Measurements from ENCODE around the gene TMEM60. TPM values are rescaled to one million over a fixed set of nuclear protein-coding genes. Genes with fewer than 3 reads are reported as not detected.

The TMEM60 gene
- total RNA-seq, 1 experiment from 2014 or later = 37.0 TPM

GRCh38 chr7:77782383-77782782 lies 15.9 kb downstream of the TMEM60 start:
- DNase-seq (ENCODE audit: extremely low read depth, low read depth) = no peak

GRCh38 chr7:77778535-77778934 lies 19.7 kb downstream of the TMEM60 start:
- DNase-seq (ENCODE audit: extremely low read depth, low read depth) = no peak

DNA sequence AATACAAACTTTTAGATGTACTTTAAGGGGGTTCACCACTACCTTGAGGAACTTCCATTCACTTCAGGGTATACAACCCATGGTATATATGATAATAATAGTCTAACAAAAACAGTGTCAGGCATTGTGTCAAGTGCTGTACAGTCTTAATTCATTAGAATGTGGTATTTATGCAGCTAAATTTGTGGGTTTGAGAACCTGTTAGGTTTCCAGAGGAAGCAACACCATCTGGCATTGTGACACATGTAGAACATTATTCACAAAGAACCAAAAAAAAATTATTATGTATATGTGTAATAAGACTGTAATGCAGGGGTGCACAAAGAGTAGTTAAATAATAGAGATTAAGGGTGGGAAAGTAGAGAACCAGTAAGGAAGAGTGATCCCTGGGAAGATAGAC lies 26.3 kb downstream of the TMEM60 start:
- no peak for DNase-seq (ENCODE audit: extremely low read depth, low read depth)

DNA sequence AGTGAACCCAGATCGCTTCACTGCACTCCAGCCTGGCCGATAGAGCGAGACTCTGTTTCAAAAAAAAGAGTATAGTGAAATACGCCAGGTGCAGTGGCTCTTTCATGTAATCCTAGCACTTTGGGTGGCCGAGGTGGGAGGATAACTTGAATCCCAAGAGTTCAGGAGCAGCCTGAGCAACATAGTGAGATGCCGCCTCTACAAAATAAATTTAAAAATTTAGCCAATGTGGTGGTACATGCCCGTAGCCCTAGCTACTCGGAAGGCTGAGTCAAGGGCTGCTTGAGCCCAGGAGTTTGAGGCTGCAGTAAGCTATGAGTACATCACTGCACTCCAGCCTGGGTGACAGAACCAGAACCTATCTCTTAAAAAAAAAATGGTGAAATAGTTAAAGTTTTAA lies 27.9 kb downstream of the TMEM60 start:
- no peak for DNase-seq (ENCODE audit: extremely low read depth, low read depth)

DNA sequence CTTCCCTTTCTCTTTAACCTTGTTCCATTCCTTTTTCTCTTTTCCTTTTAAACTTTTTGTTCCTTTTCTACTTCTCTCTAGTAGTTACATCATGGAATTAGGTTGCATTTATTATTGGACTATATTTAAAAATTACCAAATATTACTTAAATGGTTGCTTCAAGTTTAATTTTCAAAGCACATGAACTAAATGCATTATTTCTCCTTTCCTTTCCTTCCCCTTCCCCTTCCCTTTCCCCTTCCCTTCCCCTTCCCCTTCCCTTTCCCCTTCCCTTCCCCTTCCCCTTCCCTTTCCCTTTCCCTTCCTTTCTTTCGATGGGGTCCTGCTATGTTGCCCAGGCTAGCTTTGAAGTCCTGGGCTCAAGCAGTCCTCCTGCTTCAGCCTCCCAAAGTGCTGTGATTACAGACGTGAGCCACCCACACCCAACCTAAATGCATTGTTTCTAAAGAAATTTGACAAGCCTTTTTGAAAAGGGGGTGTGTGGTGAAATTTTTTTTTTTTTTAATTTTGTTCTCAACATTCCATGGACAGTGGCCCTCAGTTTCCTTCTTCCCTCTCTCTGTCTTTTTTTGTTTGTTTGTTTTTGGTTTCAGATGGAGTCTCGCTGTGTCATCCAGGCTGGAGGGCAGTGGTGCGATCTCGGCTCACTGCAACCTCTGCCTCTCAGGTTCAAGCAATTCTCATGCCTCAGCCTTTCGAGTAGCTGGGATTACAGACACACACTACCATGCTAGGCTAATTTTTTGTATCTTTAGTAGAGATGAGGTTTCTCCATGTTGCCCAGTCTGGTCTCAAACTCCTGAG lies 31.2 kb downstream of the TMEM60 start:
- DNase-seq (ENCODE audit: extremely low read depth, low read depth) = no peak

DNA sequence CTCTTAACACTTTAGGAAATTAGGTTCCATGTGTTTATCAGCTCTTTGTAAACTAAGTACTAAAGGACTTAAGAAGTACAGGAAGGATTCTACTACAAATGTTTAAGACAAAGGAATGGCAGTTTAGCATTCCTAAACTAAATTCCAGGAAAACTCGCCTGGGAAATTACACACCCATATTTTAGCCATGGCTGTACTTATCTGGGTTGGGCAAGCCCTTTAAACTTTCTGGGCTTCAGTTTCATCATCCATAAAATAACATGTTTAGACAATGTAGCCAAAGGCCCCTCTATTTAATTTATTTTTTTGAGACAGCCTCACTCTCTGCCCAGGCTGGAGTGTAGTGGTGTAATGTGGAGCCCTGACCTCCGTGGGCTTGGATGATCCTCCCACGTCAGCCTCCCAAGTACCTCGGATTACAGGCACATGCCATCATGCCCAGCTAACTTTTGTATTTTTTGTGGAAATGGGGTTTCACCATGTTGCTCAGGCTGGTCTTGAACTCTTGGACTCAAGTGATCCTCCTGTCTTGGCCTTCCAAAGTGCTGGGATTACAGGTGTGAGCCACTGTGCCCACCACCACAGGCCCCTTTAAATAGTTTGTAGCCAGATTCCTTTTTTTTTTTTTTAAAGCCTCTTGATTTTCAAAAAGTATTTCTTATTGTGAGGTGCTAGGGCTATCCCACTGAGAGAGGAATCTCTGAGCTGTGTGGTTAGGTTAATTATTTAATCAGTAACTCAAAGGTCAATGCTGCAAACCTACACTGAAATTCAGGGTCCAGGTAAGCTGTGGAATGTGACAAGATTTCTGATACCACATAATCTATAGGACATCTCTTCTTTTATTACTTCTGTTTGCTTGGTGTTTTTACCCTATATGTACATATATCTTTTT lies 32.1 kb downstream of the TMEM60 start:
- no peak for DNase-seq (ENCODE audit: extremely low read depth, low read depth)

DNA sequence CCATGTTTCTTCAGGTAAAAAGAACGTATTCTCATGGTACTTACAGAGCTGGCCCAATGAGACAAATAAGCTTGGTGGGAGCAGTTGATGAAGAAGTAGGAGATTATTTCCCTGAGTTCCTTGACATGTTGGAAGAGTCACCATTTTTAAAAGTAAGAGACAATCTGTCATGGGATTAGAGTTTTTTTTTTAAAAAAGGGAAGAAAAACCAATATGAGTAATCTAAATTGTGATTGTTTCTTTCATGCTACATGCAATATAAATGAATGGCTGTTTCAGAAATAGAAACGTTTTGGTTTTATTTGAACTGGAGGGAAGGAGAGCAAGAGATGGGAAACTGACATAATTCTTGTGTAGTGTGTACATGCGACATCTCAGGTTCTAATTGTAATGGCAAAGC lies 32.8 kb downstream of the TMEM60 start:
- no peak for DNase-seq (ENCODE audit: extremely low read depth, low read depth)

DNA sequence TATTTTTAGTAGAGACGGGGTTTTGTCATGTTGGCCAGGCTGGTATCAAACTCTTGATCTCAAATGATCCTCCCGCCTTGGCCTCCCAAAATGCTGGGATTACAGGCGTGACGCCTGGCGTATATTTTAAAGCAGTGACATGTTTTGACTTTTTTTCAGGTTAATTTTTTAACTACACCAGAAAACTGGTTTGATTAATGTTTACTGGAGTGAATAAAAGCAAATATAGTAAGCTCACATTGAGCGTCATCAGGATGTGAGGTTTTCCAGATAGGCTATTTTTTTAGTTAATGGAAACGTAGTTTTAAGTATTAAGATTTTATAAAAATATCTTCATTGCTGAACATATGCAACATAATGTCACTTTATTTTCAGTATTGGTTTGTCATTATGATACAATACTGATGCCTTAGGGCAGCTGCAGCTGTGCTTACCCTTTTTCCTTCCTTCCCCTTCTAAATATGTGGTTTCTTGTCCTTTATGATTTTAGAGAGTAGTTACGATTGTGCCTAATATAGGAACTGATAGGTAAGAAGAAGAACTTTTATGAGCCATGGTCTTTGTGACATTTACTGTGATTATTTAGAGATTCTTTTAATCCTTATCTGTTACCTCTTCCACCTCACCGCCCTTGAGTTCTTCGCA lies 37.3 kb downstream of the TMEM60 start:
- no peak for DNase-seq (ENCODE audit: extremely low read depth, low read depth)

- DNase-seq (ENCODE audit: extremely low read depth, low read depth) = peak; percentile 64
Measured at GRCh38 chr7:77759294-77759889, 38.8 kb downstream of the TMEM60 start.

- DNase-seq (ENCODE audit: extremely low read depth, low read depth) = no peak
Measured at GRCh38 chr7:77757589-77757988, 40.6 kb downstream of the TMEM60 start.

DNA sequence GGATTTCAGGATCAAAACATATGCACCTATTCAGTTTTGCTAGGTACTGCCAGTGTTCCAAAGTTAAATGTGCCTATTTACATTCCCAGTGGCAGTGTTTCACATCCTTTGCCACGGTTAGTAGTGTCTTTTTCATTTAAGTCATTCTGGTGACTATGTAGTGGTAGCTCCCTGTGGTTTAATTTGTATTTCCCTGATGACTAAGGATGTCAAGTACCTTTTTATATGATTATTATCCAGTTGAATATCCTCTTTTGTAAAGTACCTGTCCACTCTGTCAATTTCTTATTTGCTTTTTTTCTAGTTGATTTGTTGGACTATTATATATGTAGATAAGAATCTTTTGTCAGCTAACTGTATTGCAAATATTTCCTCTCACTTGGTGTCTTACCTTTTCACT lies 45.1 kb downstream of the TMEM60 start:
- DNase-seq (ENCODE audit: extremely low read depth, low read depth) = no peak

DNA sequence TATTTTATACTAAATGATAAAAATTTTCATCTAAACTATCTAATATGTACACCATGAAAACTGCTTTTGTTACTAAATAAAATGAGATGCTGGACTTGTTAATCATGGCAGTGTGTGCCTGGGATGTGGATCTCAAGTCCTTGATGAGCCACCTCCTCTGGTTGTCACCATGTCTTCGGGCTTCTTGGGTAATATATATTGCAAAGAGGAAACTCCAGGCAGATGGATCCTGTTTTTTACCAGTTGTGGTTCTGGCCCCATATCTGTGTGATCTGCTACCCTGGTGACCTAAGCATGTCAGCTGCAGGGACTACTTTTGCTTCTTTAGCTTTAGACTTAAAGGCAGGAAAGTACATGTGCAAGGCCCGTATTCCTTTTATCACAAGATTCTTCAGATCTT lies 46.2 kb downstream of the TMEM60 start:
- DNase-seq (ENCODE audit: extremely low read depth, low read depth) = no peak

DNA sequence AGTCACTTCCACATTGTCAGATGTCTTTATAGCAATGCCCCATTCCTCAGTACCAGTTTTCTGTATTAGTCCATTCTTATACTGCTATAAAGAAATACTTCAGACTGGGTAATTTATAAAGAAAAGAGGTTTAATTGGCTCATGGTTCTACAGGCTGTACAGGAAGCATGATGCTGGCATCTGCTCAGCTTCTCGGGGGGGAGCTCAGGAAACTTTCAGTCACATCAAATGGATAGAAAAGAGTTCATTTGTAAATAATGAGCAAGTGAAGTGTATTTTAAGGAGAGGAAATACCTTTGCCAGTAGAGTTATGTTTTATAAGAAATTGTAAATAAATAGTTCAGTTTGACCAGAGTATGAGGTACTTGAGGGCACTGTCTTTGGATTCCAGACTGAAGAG lies 50.5 kb downstream of the TMEM60 start:
- no peak for DNase-seq (ENCODE audit: extremely low read depth, low read depth)

DNA sequence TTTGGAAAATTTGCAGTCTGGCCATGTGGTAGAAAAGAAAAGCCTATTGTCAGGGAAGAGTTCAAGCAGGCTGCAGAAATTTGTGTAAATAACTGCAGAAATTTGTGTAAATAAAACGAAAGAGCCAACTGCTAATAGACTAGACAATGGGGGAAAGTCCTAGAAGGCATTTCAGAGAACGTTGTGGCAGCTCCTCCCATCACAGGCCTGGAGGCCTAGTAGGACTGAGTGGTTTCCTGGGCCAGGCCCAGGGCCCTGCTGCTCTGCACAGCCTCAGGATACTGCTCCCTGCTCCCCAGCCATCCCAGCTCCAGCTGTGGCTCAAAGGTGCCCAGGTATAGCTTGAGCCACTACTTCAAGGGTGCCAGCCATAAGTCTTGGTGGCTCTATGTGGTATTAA lies 51.1 kb downstream of the TMEM60 start:
- no peak for DNase-seq (ENCODE audit: extremely low read depth, low read depth)

DNA sequence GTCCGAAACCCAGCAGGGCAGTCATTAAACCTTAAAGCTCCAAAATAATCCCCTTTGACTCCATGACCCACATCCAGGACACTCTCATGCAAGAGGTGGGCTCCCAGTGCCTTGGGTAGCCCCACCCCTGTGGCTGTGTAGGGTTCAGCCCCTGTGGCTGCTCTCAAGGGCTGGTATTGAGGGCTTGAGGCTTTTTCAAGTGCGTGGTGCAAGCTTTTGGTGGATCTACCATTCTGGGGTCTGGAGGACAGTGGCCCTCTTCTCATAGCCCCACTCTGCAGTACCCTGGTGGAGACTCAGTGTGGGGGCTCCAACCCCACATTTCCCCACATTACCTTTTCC lies 51.4 kb downstream of the TMEM60 start:
- DNase-seq (ENCODE audit: extremely low read depth, low read depth) = no peak

DNA sequence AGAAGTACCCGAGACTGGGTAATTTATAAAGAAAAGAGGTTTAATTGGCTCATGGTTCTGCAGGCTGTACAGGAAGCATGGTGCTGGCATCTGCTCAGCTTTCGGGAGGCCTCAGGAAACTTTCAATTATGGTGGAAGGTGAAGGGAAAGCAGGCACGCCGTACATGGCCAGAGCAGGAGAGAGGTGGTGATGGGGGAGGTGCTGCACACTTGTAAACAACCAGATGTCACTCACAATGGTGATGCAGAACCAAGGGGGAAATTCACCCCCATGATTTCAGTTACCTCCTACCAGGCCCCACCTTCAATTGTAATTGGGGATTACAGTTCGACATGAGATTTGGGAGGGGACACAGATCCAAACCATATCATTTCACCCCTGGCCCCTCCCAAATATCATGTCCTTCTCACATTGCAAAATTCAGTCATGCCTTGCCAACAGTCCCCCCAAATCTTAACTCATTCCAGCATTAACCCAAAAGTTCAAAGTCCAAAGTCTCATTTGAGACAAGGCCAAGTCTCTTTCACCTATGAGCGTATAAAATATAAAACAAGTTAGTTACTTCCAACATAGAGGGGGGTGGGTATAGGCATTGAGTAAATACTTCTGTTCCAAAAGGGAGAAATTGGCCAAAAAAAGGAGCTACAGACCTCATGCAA lies 51.9 kb downstream of the TMEM60 start:
- no peak for DNase-seq (ENCODE audit: extremely low read depth, low read depth)

GRCh38 chr7:77745746-77746145 lies 52.5 kb downstream of the TMEM60 start:
- no peak for DNase-seq (ENCODE audit: extremely low read depth, low read depth)

All from NCI-H460 (cell line).